Measurements from ENCODE around the gene ITPR2.
"Not testable (repeated sequence)": the region's sequence is repeated elsewhere in the genome, so short reads cannot be mapped to it uniquely, and the experiment has no call there.

The ITPR2 gene

GRCh38 chr12:26614011-26614616 lies 218.9 kb downstream of the ITPR2 start:
- DNase-seq, result no peak

GRCh38 chr12:26612203-26612602 lies 220.8 kb downstream of the ITPR2 start:
- no peak for DNase-seq

- no peak for DNase-seq
Measured at GRCh38 chr12:26611598-26611997, 221.4 kb downstream of the ITPR2 start.

DNA sequence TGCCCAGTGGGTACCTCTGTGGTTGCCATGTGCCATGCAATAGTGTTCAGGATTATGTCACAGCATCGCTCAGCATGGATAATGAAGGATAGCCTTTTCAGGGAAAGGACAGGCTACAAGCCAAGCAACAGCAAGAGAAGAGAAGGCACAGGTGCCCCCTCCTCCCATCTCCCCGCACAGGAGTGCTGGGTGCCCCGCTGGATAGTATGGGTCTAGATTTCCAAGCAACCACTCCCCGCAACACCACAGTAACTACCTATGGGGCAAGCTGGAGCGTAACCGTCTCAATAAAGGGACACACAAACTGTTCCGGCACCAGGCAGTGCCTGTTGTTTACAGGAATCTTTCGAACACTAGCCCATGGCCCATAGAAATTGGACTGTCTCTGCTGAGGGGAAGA lies 222.2 kb downstream of the ITPR2 start:
- no peak for DNase-seq

DNA sequence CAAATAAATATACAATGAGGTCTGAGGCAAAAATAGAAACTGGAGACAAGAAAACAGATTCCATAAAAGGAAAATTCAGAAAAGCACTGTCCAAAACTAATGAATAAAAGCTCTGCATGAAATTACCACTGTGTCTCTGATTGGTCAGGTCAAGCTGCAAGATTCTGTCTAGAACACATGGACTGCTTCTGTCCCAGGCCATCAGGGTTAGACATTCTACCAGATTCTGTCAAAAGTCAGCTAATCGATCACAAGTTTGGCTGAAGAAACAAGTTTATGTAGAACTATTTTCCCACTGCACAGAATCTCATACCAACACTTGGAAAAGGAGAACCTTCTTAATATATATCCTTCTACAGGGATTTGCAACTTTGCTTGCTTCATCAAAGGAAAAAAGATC lies 223.0 kb downstream of the ITPR2 start:
- DNase-seq, result no peak

- no peak for DNase-seq
Measured at GRCh38 chr12:26608706-26609105, 224.3 kb downstream of the ITPR2 start.

DNA sequence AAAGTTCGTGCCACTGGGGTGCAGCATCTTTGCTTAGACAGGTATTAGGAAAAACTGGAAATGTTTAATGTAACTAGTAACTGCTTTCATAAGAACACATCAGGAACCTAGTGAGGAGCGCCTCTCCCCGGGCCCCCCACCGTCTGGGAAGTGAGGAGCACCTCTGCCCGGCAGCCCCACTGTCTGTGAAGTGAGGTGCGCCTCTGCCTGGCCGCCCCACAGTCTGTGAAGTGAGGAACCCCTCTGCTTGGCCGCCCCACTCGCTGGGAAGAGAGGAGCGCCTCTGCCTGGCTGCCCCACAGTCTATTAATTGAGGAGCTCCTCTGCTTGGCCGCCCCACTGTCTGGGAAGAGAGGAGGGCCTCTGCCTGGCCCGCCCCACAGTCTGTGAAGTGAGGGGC lies 224.7 kb downstream of the ITPR2 start:
- no peak for DNase-seq

GRCh38 chr12:26606911-26607310 lies 226.1 kb downstream of the ITPR2 start:
- no peak for DNase-seq

- DNase-seq, result not testable (repeated sequence)
Measured at GRCh38 chr12:26604813-26605212, 228.2 kb downstream of the ITPR2 start.

DNA sequence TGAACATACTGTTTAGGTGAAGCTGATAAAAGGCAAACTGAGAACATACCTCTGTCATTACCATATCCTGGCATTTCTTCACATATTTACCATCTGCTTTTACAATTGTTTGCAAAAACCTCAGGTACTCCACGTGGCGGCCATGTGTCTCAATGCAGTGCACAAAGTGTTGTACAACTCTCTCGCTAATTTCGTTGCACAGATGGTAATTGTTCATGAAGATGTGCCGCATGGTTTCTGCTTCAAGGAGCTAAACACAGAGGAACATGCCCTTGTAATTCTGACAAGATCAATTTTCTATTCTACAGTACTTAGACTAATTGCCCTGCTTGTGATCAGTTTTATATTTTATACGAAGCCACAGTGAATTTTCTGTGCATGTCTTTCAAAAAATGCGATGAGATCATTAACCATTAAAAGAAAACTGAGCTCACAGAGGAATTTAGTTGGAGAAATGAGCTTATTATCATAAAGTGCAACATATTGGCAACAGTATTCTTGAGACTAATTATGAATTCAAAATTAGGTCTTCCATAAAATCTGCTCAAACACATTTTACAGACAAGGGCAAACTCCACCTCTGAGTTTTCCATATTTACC lies 233.8 kb downstream of the ITPR2 start:
- no peak for DNase-seq

DNA sequence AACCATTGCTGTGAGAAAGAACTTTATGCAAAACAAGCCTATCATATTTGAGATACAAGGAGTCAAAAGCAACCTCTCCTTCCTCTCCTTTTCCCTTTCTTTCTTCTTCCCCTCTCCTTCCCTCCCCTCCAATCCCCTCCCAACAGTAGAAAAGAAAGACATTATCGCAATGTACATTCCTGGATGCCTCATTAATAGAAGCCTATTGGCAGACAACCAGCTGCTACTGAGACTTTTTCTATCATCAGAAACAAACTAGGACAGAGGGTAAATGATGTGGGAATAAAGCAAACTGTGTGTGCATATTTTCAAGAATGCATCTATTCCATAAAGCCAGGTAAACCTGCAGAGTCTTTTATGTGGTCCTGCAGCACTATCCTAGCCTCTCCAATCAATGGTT lies 237.2 kb downstream of the ITPR2 start:
- no peak for DNase-seq

DNA sequence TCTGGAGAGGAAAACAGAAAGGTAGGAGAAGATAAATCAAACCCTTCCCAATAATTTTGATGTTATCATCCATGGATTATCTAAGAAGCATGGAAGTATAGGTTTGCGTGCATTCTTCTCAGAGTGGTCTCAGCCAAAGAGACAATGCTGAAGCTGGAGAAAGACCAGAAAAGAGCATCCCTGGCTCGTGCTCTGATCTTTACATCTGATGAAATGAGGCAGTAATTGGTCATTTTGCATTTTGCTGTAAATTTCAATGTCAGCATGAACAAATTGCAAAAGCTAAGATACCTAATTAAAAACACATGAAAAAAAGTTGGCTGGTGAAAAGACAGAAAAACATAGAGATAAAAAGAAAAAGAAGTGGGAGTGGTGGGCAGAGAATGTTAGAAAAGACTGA lies 252.4 kb downstream of the ITPR2 start:
- no peak for DNase-seq

- no peak for DNase-seq
Measured at GRCh38 chr12:26576266-26576665, 256.7 kb downstream of the ITPR2 start.

DNA sequence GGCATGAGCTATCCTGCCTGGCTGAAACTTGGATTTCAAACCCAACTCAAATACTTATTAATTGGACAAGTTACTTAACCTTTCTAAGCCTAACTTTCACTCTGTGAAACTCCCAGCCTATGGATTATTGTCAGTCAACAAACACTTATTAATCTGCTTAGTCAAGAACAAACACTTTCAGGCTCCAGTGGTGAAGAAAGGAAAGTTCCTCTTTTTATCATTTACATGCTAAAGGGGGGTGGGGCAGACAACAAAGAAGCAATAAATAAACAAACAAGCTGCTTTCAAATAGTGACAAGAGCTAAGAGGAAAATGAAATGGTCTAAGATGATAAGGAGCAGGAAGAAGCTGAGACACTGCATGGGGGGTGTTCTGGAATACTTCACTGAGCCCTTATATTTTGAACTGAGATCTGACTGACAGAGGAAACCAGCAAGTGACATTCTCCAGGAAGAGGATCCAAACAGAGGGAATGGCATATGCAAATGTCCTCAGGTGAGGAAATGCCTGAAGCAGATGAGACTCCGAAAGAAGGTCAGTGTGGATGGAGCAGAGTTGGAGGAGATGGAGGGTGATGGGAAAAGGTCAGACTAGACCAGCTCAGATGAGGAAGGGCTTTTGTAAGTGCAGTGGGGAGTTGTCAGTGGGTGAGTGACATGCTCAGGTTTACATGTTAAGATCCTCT lies 259.6 kb downstream of the ITPR2 start:
- DNase-seq, result no peak

GRCh38 chr12:26572137-26572536 lies 260.9 kb downstream of the ITPR2 start:
- DNase-seq, result no peak

- no peak for DNase-seq
Measured at GRCh38 chr12:26571560-26571959, 261.4 kb downstream of the ITPR2 start.

GRCh38 chr12:26567126-26567525 lies 265.9 kb downstream of the ITPR2 start:
- DNase-seq, result no peak

- no peak for DNase-seq
Measured at GRCh38 chr12:26566675-26567074, 266.3 kb downstream of the ITPR2 start.

DNA sequence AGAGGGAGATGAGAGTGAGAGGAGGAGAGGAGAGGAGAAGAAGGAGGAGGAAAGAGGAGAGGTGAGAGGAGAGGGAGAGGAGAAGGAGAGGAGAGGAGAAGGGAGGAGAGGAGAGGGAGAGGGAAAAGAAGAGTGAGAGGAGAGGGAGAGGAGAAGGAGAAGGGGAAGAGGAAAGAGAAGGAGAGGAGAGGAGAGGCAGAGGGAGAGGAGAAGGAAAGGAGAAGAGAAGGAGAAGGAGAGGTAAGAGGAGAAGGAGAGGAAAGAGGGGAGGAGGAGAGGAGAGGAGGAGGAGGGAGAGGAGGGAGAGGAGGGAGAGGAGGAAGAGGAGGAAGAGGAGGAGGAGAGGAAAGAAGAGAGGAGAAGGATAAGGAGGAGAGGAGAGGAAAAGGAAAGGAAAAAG lies 266.8 kb downstream of the ITPR2 start:
- DNase-seq, result no peak

GRCh38 chr12:26564391-26564790 lies 268.6 kb downstream of the ITPR2 start:
- DNase-seq, result no peak

- no peak for DNase-seq
Measured at GRCh38 chr12:26563552-26563951, 269.4 kb downstream of the ITPR2 start.

GRCh38 chr12:26557326-26557725 lies 275.7 kb downstream of the ITPR2 start:
- DNase-seq, result no peak

GRCh38 chr12:26556916-26557315 lies 276.1 kb downstream of the ITPR2 start:
- DNase-seq, result no peak

GRCh38 chr12:26555139-26555538 lies 277.9 kb downstream of the ITPR2 start:
- no peak for DNase-seq

- DNase-seq, result no peak
Measured at GRCh38 chr12:26554332-26554731, 278.7 kb downstream of the ITPR2 start.
